SK-N-SH (cell line): Measurements from ENCODE around the gene ENTHD1. TPM values are rescaled to one million over a fixed set of nuclear protein-coding genes. Genes with fewer than 3 reads are reported as not detected.

ENCODE experiments used
- CTCF ChIA-PET: fragments of 300-600, 350-600 bp; formaldehyde crosslinking; extraction: SDS; loops from one replicate; lab custom pipeline; 2021; lab: Yijun Ruan, JAX
- POLR2A ChIA-PET: fragments of 350-600 bp; sonication (Branson Sonifier 250); formaldehyde crosslinking; extraction: SDS; loops from one replicate; lab custom pipeline; 2020; ENCODE audit warnings: antibody characterized with exemption, inconsistent platforms; lab: Yijun Ruan, JAX
- DNase-seq: peaks from one replicate; pipeline ENCODE4 v3.0.0; 2012
- H2AFZ ChIP-seq: fragments of 200-600 bp; sonication (generic); 2 replicates; pipeline ENCODE4 v1.8.1; 2016; ENCODE audit warnings: antibody characterized with exemption, mild to moderate bottlenecking, low read depth
- H3F3A ChIP-seq: fragments of 200-600 bp; sonication (generic); replicated peaks from 2 replicates; pipeline ENCODE3; 2016; ENCODE audit warnings: antibody characterized with exemption, mild to moderate bottlenecking; ENCODE audit not compliant: insufficient read depth
- H3K27ac ChIP-seq, 2 experiments: fragments of 200-500 bp in 1 of 2; fragments of 200-600 bp in 1 of 2; sonication (Bioruptor generic) in 1 of 2; sonication (generic), shearing (Covaris generic) in 1 of 2; 2 replicates each; pipeline versions ENCODE4 v1.5.1 to v1.6.1; 2014 to 2016; ENCODE audit warnings: low read depth in 2 of 2, inconsistent platforms in 1 of 2, low read length in 1 of 2, mild to moderate bottlenecking in 1 of 2, mixed read lengths in 1 of 2
- H3K27me3 ChIP-seq: fragments of 200-600 bp; sonication (generic), shearing (Covaris generic); 2 replicates; pipeline ENCODE4 v1.6.1; 2016; ENCODE audit warnings: mixed run types; ENCODE audit not compliant: insufficient read depth
- H3K36me3 ChIP-seq, 2 experiments: fragments of 200-500 bp in 1 of 2; fragments of 200-600 bp in 1 of 2; sonication (Bioruptor generic) in 1 of 2; sonication (generic) in 1 of 2; replicated peaks in 1 of 2; 2 replicates each; pipeline versions ENCODE3 to v1.5.1; 2014 to 2016; ENCODE audit warnings: low read length in 1 of 2, mild to moderate bottlenecking in 1 of 2; ENCODE audit not compliant: insufficient read depth in 2 of 2, control insufficient read depth in 1 of 2
- H3K4me1 ChIP-seq, 2 experiments: fragments of 200-500 bp in 1 of 2; fragments of 200-600 bp in 1 of 2; sonication (Bioruptor generic) in 1 of 2; sonication (generic), shearing (Covaris generic) in 1 of 2; 2 replicates each; pipeline versions ENCODE4 v1.5.1 to v1.6.1; 2014 to 2016; ENCODE audit warnings: low read depth in 1 of 2, low read length in 1 of 2, mixed run types in 1 of 2; ENCODE audit not compliant: insufficient read depth in 2 of 2, control insufficient read depth in 1 of 2
- H3K4me2 ChIP-seq: fragments of 200-600 bp; sonication (generic), shearing (Covaris generic); 2 replicates; pipeline ENCODE4 v1.6.1; 2017; ENCODE audit warnings: mixed run types
- H3K4me3 ChIP-seq, 2 experiments: fragments of 200-500 bp in 1 of 2; fragments of 200-600 bp in 1 of 2; sonication (Bioruptor generic) in 1 of 2; sonication (generic), shearing (Covaris generic) in 1 of 2; 2 replicates each; pipeline versions ENCODE4 v1.5.1 to v1.8.1; 2014 to 2016; ENCODE audit warnings: low read depth in 2 of 2, inconsistent platforms in 1 of 2, low read length in 1 of 2, mild to moderate bottlenecking in 1 of 2, mixed read lengths in 1 of 2, moderate library complexity in 1 of 2
- H3K79me2 ChIP-seq: fragments of 200-600 bp; sonication (generic); 2 replicates; pipeline ENCODE4 v1.8.1; 2017; ENCODE audit warnings: mild to moderate bottlenecking; ENCODE audit not compliant: insufficient read depth
- H3K9ac ChIP-seq: fragments of 200-600 bp; sonication (generic); 2 replicates; pipeline ENCODE4 v1.6.1; 2017; ENCODE audit warnings: mixed run types
- H3K9me2 ChIP-seq: fragments of 200-600 bp; sonication (generic); 2 replicates; pipeline ENCODE4 v1.6.1; 2017; ENCODE audit warnings: mixed run types
- H3K9me3 ChIP-seq: fragments of 200-600 bp; sonication (generic); 2 replicates; pipeline ENCODE4 v1.6.1; 2017; ENCODE audit warnings: mixed run types, mild to moderate bottlenecking, moderate library complexity
- H4K20me1 ChIP-seq: fragments of 200-600 bp; sonication (generic); 2 replicates; pipeline ENCODE4 v1.6.1; 2017; ENCODE audit warnings: mild to moderate bottlenecking, mixed run types; ENCODE audit not compliant: insufficient read depth
- CHD2 ChIP-seq: fragments of 150-350 bp; IDR thresholded peaks from 2 replicates; pipeline ENCODE4 v1.6.1; 2018; ENCODE audit warnings: low read length; ENCODE audit not compliant: partially characterized antibody
- EP300 ChIP-seq, 2 experiments: IDR thresholded peaks; 2 replicates each; pipeline versions ENCODE4 v1.4.0 to v1.6.1; 2012; ENCODE audit warnings: borderline replicate concordance in 1 of 2, low read depth in 1 of 2, low read length in 1 of 2
- EZH2phosphoT487 ChIP-seq: fragments of 200-600 bp; sonication (generic); IDR thresholded peaks from 2 replicates; pipeline ENCODE4 v1.6.1; 2017; ENCODE audit warnings: low read depth, mixed run types, mild to moderate bottlenecking, antibody characterized with exemption, moderate library complexity, borderline replicate concordance
- FOSL2 ChIP-seq: IDR thresholded peaks from 2 replicates; pipeline ENCODE4 v1.4.0; 2012; ENCODE audit warnings: low read depth, mild to moderate bottlenecking, moderate library complexity, borderline replicate concordance
- JUND ChIP-seq: IDR thresholded peaks from 2 replicates; pipeline ENCODE4 v1.4.0; 2012
- MAX ChIP-seq: IDR thresholded peaks from 2 replicates; pipeline ENCODE4 v1.4.0; 2012; ENCODE audit warnings: low read depth
- NFIC ChIP-seq: IDR thresholded peaks from 2 replicates; pipeline ENCODE4 v1.4.0; 2012; ENCODE audit warnings: borderline replicate concordance
- PBX3 ChIP-seq: IDR thresholded peaks from 2 replicates; pipeline ENCODE4; 2012
- REST ChIP-seq: IDR thresholded peaks from 2 replicates; pipeline ENCODE4 v1.6.1; 2012; ENCODE audit warnings: mild to moderate bottlenecking, low read depth, low read length, moderate library complexity
- RXRA ChIP-seq: IDR thresholded peaks from 2 replicates; pipeline ENCODE4 v1.4.0; 2012; ENCODE audit warnings: low read depth, mild to moderate bottlenecking, borderline replicate concordance
- SMC3 ChIP-seq: IDR thresholded peaks from 2 replicates; pipeline ENCODE4 v1.6.1; 2012; ENCODE audit warnings: low read depth, low read length, improper control_type of control experiment
- TCF12 ChIP-seq: IDR thresholded peaks from 2 replicates; pipeline ENCODE4 v1.4.0; 2012
- USF1 ChIP-seq: IDR thresholded peaks from 2 replicates; pipeline ENCODE4 v1.4.0; 2012; ENCODE audit warnings: low read depth, borderline replicate concordance
- YY1 ChIP-seq: IDR thresholded peaks from 2 replicates; pipeline ENCODE4 v1.4.0; 2012; ENCODE audit warnings: low read depth, mild to moderate bottlenecking
- WGBS: methylation state at CpG from one replicate; pipeline ENCODE4 v1.1.6; 2017; ENCODE audit warnings: low lambda C conversion rate; 5-methylcytosine and 5-hydroxymethylcytosine counted together
- polyA plus RNA-seq, 3 experiments: library from polyadenylated mRNA; depleted of rRNA; stranded (reverse); fragments of >200 nt; gene quantifications; 2 replicates each; pipeline ENCODE4 v1.2.3, GENCODE V29; 2012

ENTHD1 gene
- polyA plus RNA-seq, 1 of the 3 experiments (the other 2 are of a cell fraction), result not detected

GRCh38 chr22:39898997-39899396 lies 5.4 kb upstream of the ENTHD1 start:
- H3K79me2 ChIP-seq, result no peaks in the 10 kb centered on the region
- H3K27ac ChIP-seq, result no peak overlapping the region
- 24% methylated on average over 2 of the region's 2 CpGs for WGBS
- H3K27me3 ChIP-seq, result no peaks in the 10 kb centered on the region
- H3F3A ChIP-seq, result no peaks in the 10 kb centered on the region
- POLR2A ChIA-PET, result no interaction called here
- H4K20me1 ChIP-seq, result no peaks in the 10 kb centered on the region
- H3K9me2 ChIP-seq, result no peaks in the 10 kb centered on the region
- CTCF ChIA-PET, result no interaction called here
- no peak overlapping the region for H2AFZ ChIP-seq
- TF ChIP-seq CHD2 (no peak), SMC3 (no peak), FOSL2 (no peak), YY1 (no peak), EP300 (IDR thresholded peaks at IDR 0.05; ENCODE audit: borderline replicate concordance in 1 of 2, low read depth in 1 of 2, low read length in 1 of 2) (no peak), RXRA (no peak), TCF12 (no peak), JUND (no peak), PBX3 (no peak), EZH2phosphoT487 (no peak)
- no peak overlapping the region for H3K4me2 ChIP-seq
- DNase-seq, result no peak
- H3K4me3 ChIP-seq, result no peak overlapping the region
- H3K9ac ChIP-seq, result no peak overlapping the region
- no peaks in the 10 kb centered on the region for H3K4me1 ChIP-seq
- H3K9me3 ChIP-seq, result no peaks in the 10 kb centered on the region
- H3K36me3 ChIP-seq, result no peaks in the 10 kb centered on the region

GRCh38 chr22:39897841-39898240 lies 4.3 kb upstream of the ENTHD1 start:
- Histone ChIP-seq H4K20me1 (no peaks in the 10 kb centered on the region), H3K4me2 (no peak overlapping the region), H3K27ac (no peak overlapping the region), H3K9me3 (no peaks in the 10 kb centered on the region), H3K79me2 (no peaks in the 10 kb centered on the region), H3K4me3 (no peak overlapping the region), H3F3A (no peaks in the 10 kb centered on the region), H3K9me2 (no peaks in the 10 kb centered on the region), H3K36me3 (no peaks in the 10 kb centered on the region), H3K9ac (no peak overlapping the region), H2AFZ (no peak overlapping the region), H3K27me3 (no peaks in the 10 kb centered on the region), H3K4me1 (no peaks in the 10 kb centered on the region)
- ChIA-PET POLR2A (interaction anchor here (0.6 kb wide), 1 partner anchor 13 kb away, joined by 3 read pairs; no protein-coding TSS in a partner anchor), CTCF (no interaction called here)
- 42% methylated on average over 3 of the region's 3 CpGs for WGBS
- TF ChIP-seq FOSL2, result no peak
- TF ChIP-seq CHD2, result no peak
- no peak for TF ChIP-seq NFIC
- no peak for TF ChIP-seq USF1
- TF ChIP-seq EP300 (IDR thresholded peaks at IDR 0.05; ENCODE audit: borderline replicate concordance in 1 of 2, low read depth in 1 of 2, low read length in 1 of 2), result no peak
- TF ChIP-seq REST, result no peak
- no peak for TF ChIP-seq EZH2phosphoT487
- TF ChIP-seq PBX3, result no peak
- TF ChIP-seq MAX, result no peak
- DNase-seq, result no peak
